ENCODE data around the gene ELP6. TPM values are rescaled to one million over a fixed set of nuclear protein-coding genes. Genes with fewer than 3 reads are reported as not detected.

Gene ELP6
- polyA plus RNA-seq, 2 of the 4 experiments (the other 2 are of a cell fraction), result 39.4 to 42.0 TPM

- POLR2A ChIA-PET, result no interaction called here
- ATAC-seq (no peak), DNase-seq (ENCODE audit: low read depth in 1 of 2, low spot score in 1 of 2) (no peak), FAIRE-seq (no peak)
- TF ChIP-seq HEYL (CRISPR knock-in tag; IDR thresholded peaks at IDR 0.05) (no peak), RAD21 (conservative IDR thresholded peaks at IDR 0.05 in 1 of 2, IDR thresholded peaks at IDR 0.05 in 1 of 2) (no peak), JUN (IDR thresholded peaks at IDR 0.05) (no peak), HOXB5 (CRISPR knock-in tag; IDR thresholded peaks at IDR 0.05) (no peak), FOSB (CRISPR knock-in tag; IDR thresholded peaks at IDR 0.05) (no peak), JUNB (IDR thresholded peaks at IDR 0.05) (no peak), NR3C1 (IDR thresholded peaks at IDR 0.05) (no peak), HMGXB4 (CRISPR knock-in tag; IDR thresholded peaks at IDR 0.05; ENCODE audit: borderline replicate concordance) (no peak), EP300 (IDR thresholded peaks at IDR 0.05) (no peak), CHD4 (IDR thresholded peaks at IDR 0.05; ENCODE audit: borderline replicate concordance) (no peak), ESRRA (IDR thresholded peaks at IDR 0.05; ENCODE audit: borderline replicate concordance, low read length) (no peak)
- TF ChIP-seq, protein P1, sequence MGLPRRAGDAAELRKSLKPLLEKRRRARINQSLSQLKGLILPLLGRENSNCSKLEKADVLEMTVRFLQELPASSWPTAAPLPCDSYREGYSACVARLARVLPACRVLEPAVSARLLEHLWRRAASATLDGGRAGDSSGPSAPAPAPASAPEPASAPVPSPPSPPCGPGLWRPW (IDR thresholded peaks at IDR 0.05), result no peak
- Histone ChIP-seq H3K4me2 (no peak overlapping the region), H3K27ac (no peak overlapping the region), H3K4me3 (no peak overlapping the region), H3K9me3 (no peaks in the 10 kb centered on the region; the same call in 2 of the 3 replicates), H3K4me1 (no peaks in the 10 kb centered on the region)
- WGBS (ENCODE audit: missing lambda C conversion rate), result 92% methylated on average over 4 of the region's 6 CpGs
- CTCF ChIA-PET, result interaction anchor here (5.2 kb wide), 1 partner anchor 14 kb away, joined by 25 read pairs; no protein-coding TSS in a partner anchor
These were observed 23.5 kb upstream of the ELP6 start for GRCh38 chr3:47536967-47537366.

DNA sequence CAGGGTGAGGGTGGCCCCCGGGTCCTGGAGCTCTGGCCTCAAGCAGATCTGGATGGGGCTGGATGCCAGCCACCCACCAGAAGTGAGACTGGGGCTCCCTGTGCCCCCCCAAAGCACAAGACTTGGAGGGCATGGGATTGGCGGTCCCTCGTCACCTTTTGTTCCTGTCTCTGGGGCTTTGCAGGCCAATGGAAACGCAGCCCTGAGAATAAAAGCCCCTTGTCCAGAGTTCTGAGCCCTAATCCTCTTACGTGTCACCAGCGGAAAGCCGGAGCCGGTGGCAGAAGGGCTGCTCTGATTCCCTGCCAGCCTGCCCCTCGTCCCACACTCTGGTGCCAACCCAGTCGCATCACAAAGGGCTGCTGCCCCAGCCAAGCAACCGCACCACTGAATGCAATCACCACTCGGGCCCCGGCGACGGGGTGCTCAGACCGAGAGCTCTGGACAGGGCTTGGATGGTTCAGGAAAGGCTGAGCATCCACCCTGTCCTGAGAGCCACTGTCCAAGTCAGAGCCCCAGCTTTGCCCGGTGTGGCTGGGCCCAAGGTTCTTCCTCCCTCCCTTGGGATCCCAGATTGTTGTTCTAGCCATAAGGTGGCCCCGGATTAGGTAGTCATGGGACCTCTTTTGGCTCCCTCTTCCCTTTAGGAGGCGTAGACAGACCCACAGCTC is 22.8 kb upstream of the ELP6 start:
- ATAC-seq (no peak; a peak in 1 of 6 replicates), FAIRE-seq (no peak), DNase-seq (ENCODE audit: low read depth in 1 of 2, low spot score in 1 of 2) (no peak)
- H3K4me2 ChIP-seq, result no peak overlapping the region
- H3K27ac ChIP-seq, result no peak overlapping the region
- no peaks in the 10 kb centered on the region; the same call in 2 of the 3 replicates for H3K9me3 ChIP-seq
- TF ChIP-seq EP300 (IDR thresholded peaks at IDR 0.05), result no peak
- POLR2A ChIA-PET, result no interaction called here
- WGBS (ENCODE audit: missing lambda C conversion rate), result 79% methylated on average over 5 of the region's 19 CpGs
- H3K4me3 ChIP-seq, result no peak overlapping the region
- CTCF ChIA-PET, result interaction anchor here (5.2 kb wide), 1 partner anchor 13 kb away, joined by 25 read pairs; no protein-coding TSS in a partner anchor
- H3K4me1 ChIP-seq, result no peaks in the 10 kb centered on the region

- FAIRE-seq (no peak), ATAC-seq (no peak), DNase-seq (ENCODE audit: low read depth in 1 of 2, low spot score in 1 of 2) (no peak)
- ChIA-PET CTCF (interaction anchor here (0.6 to 5.2 kb wide), 3 partner anchors 11 to 255 kb away, joined by 3 to 25 read pairs (median 10); no protein-coding TSS in a partner anchor), POLR2A (no interaction called here)
- H3K9me3 ChIP-seq, result no peaks in the 10 kb centered on the region; the same call in 2 of the 3 replicates
- no peak overlapping the region for H3K4me3 ChIP-seq
- no peak overlapping the region for H3K27ac ChIP-seq
- no peaks in the 10 kb centered on the region for H3K4me1 ChIP-seq
- WGBS (ENCODE audit: missing lambda C conversion rate), result 22% methylated on average over 5 of the region's 5 CpGs
- no peak overlapping the region for H3K4me2 ChIP-seq
- TF ChIP-seq RCOR1 (IDR thresholded peaks at IDR 0.05; ENCODE audit: low read depth, low read length), result no peak
- TF ChIP-seq NR3C1 (IDR thresholded peaks at IDR 0.05), result no peak
- TF ChIP-seq, protein P2, sequence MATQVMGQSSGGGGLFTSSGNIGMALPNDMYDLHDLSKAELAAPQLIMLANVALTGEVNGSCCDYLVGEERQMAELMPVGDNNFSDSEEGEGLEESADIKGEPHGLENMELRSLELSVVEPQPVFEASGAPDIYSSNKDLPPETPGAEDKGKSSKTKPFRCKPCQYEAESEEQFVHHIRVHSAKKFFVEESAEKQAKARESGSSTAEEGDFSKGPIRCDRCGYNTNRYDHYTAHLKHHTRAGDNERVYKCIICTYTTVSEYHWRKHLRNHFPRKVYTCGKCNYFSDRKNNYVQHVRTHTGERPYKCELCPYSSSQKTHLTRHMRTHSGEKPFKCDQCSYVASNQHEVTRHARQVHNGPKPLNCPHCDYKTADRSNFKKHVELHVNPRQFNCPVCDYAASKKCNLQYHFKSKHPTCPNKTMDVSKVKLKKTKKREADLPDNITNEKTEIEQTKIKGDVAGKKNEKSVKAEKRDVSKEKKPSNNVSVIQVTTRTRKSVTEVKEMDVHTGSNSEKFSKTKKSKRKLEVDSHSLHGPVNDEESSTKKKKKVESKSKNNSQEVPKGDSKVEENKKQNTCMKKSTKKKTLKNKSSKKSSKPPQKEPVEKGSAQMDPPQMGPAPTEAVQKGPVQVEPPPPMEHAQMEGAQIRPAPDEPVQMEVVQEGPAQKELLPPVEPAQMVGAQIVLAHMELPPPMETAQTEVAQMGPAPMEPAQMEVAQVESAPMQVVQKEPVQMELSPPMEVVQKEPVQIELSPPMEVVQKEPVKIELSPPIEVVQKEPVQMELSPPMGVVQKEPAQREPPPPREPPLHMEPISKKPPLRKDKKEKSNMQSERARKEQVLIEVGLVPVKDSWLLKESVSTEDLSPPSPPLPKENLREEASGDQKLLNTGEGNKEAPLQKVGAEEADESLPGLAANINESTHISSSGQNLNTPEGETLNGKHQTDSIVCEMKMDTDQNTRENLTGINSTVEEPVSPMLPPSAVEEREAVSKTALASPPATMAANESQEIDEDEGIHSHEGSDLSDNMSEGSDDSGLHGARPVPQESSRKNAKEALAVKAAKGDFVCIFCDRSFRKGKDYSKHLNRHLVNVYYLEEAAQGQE (IDR thresholded peaks at IDR 0.05), result no peak
- TF ChIP-seq SREBF2 (IDR thresholded peaks at IDR 0.05), result no peak
- TF ChIP-seq ZSCAN20 (CRISPR knock-in tag; IDR thresholded peaks at IDR 0.05), result no peak
- TF ChIP-seq, protein P3, sequence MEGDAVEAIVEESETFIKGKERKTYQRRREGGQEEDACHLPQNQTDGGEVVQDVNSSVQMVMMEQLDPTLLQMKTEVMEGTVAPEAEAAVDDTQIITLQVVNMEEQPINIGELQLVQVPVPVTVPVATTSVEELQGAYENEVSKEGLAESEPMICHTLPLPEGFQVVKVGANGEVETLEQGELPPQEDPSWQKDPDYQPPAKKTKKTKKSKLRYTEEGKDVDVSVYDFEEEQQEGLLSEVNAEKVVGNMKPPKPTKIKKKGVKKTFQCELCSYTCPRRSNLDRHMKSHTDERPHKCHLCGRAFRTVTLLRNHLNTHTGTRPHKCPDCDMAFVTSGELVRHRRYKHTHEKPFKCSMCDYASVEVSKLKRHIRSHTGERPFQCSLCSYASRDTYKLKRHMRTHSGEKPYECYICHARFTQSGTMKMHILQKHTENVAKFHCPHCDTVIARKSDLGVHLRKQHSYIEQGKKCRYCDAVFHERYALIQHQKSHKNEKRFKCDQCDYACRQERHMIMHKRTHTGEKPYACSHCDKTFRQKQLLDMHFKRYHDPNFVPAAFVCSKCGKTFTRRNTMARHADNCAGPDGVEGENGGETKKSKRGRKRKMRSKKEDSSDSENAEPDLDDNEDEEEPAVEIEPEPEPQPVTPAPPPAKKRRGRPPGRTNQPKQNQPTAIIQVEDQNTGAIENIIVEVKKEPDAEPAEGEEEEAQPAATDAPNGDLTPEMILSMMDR (IDR thresholded peaks at IDR 0.05), result no peak
- no peak for TF ChIP-seq SMC3 (IDR thresholded peaks at IDR 0.05)
- TF ChIP-seq EHF (CRISPR knock-in tag; IDR thresholded peaks at IDR 0.05), result no peak
- TF ChIP-seq, protein P1 (IDR thresholded peaks at IDR 0.05), result no peak
- TF ChIP-seq CHD4 (IDR thresholded peaks at IDR 0.05; ENCODE audit: borderline replicate concordance), result no peak
- TF ChIP-seq FOSL2 (IDR thresholded peaks at IDR 0.05), result no peak
- no peak for TF ChIP-seq FOSL2 (CRISPR knock-in tag; IDR thresholded peaks at IDR 0.05)
- TF ChIP-seq ESRRA (IDR thresholded peaks at IDR 0.05; ENCODE audit: borderline replicate concordance, low read length), result no peak
- no peak for TF ChIP-seq EHMT2 (IDR thresholded peaks at IDR 0.05; ENCODE audit: low read depth)
- no peak for TF ChIP-seq RARB (CRISPR knock-in tag; IDR thresholded peaks at IDR 0.05)
- TF ChIP-seq CEBPB (IDR thresholded peaks at IDR 0.05), result no peak
- no peak for TF ChIP-seq CHD2 (IDR thresholded peaks at IDR 0.05; ENCODE audit: low read length, partially characterized antibody)
- no peak for TF ChIP-seq HDAC2 (IDR thresholded peaks at IDR 0.05)
These were observed 20.5 kb upstream of the ELP6 start for GRCh38 chr3:47533996-47534454.

All from A549 (cell line).